Measurements from ENCODE around the gene OR10K1. TPM values are rescaled to one million over a fixed set of nuclear protein-coding genes. Genes with fewer than 3 reads are reported as not detected.

The OR10K1 gene
- total and polyA plus RNA-seq, 4 donors = not detected

- DNase-seq (ENCODE audit: low read depth in 4 of 6, low spot score in 6 of 6) = no peak
- Histone ChIP-seq H3K36me3 (ENCODE audit: control insufficient read depth, insufficient read depth, low read length) (no peaks in the 10 kb centered on the region), H3K27me3 (ENCODE audit: control insufficient read depth, insufficient read depth, low read length) (no peaks in the 10 kb centered on the region), H3K27ac (ENCODE audit: low read depth, low read length) (no peak overlapping the region), H3K9me3 (ENCODE audit: control insufficient read depth, insufficient read depth, low read length) (no peaks in the 10 kb centered on the region), H3K4me3 (ENCODE audit: low read depth, low read length) (no peak overlapping the region), H3K4me1 (ENCODE audit: control insufficient read depth, insufficient read depth, low read length) (no peaks in the 10 kb centered on the region)
These were observed 4.4 kb upstream of the OR10K1 start for GRCh38 chr1:158457246-158457645.

- Histone ChIP-seq H3K27me3 (ENCODE audit: control insufficient read depth, insufficient read depth, low read length) (no peaks in the 10 kb centered on the region), H3K9me3 (ENCODE audit: control insufficient read depth, insufficient read depth, low read length) (no peaks in the 10 kb centered on the region), H3K27ac (ENCODE audit: low read depth, low read length) (no peak overlapping the region), H3K4me1 (ENCODE audit: control insufficient read depth, insufficient read depth, low read length) (no peaks in the 10 kb centered on the region), H3K36me3 (ENCODE audit: control insufficient read depth, insufficient read depth, low read length) (no peaks in the 10 kb centered on the region), H3K4me3 (ENCODE audit: low read depth, low read length) (no peak overlapping the region)
- no peak for DNase-seq (ENCODE audit: low read depth in 4 of 6, low spot score in 6 of 6)
These were observed 3.4 kb upstream of the OR10K1 start for GRCh38 chr1:158458263-158458662.

- peak in 1 of 6 donors; percentile 50 for DNase-seq (ENCODE audit: low read depth in 4 of 6, low spot score in 6 of 6)
- no peaks in the 10 kb centered on the region for H3K27me3 ChIP-seq (ENCODE audit: control insufficient read depth, insufficient read depth, low read length)
- no peaks in the 10 kb centered on the region for H3K4me1 ChIP-seq (ENCODE audit: control insufficient read depth, insufficient read depth, low read length)
- H3K27ac ChIP-seq (ENCODE audit: low read depth, low read length) = no peak within 1 kb of the TSS
- no peak within 1 kb of the TSS for H3K4me3 ChIP-seq (ENCODE audit: low read depth, low read length)
- H3K9me3 ChIP-seq (ENCODE audit: control insufficient read depth, insufficient read depth, low read length) = no peaks in the 10 kb centered on the region
- no peaks in the 10 kb centered on the region for H3K36me3 ChIP-seq (ENCODE audit: control insufficient read depth, insufficient read depth, low read length)
These were observed 10.3 kb downstream of the OR10K1 start, which contains the start of gene OR10R2 for GRCh38 chr1:158471920-158472319. Gene OR10R2, plus strand, starts transcription at chr1:158472220. Its CDS starts 106 bp downstream, at chr1:158472326.

- H3K27me3 ChIP-seq (ENCODE audit: control insufficient read depth, insufficient read depth, low read length) = no peaks in the 10 kb centered on the region
- WGBS (ENCODE audit: insufficient coverage) = no CpG with 5 or more reads among the region's 2 CpGs
- no peaks in the 10 kb centered on the region for H3K9me3 ChIP-seq (ENCODE audit: control insufficient read depth, insufficient read depth, low read length)
- no peak overlapping the region for H3K4me3 ChIP-seq (ENCODE audit: low read depth, low read length)
- H3K36me3 ChIP-seq (ENCODE audit: control insufficient read depth, insufficient read depth, low read length) = no peaks in the 10 kb centered on the region
- no peak overlapping the region for H3K27ac ChIP-seq (ENCODE audit: low read depth, low read length)
- peak in 2 of 6 donors; percentile 14 to 23 for DNase-seq (ENCODE audit: low read depth in 4 of 6, low spot score in 6 of 6)
- no peaks in the 10 kb centered on the region for H3K4me1 ChIP-seq (ENCODE audit: control insufficient read depth, insufficient read depth, low read length)
These were observed 23.8 kb downstream of the OR10K1 start for GRCh38 chr1:158485455-158485854.

- WGBS (ENCODE audit: insufficient coverage) = 60% methylated on average over 1 of the region's 3 CpGs
- H3K27me3 ChIP-seq (ENCODE audit: control insufficient read depth, insufficient read depth, low read length) = no peaks in the 10 kb centered on the region
- no peaks in the 10 kb centered on the region for H3K36me3 ChIP-seq (ENCODE audit: control insufficient read depth, insufficient read depth, low read length)
- no peak overlapping the region for H3K4me3 ChIP-seq (ENCODE audit: low read depth, low read length)
- DNase-seq (ENCODE audit: low read depth in 4 of 6, low spot score in 6 of 6) = no peak
- H3K9me3 ChIP-seq (ENCODE audit: control insufficient read depth, insufficient read depth, low read length) = no peaks in the 10 kb centered on the region
- H3K4me1 ChIP-seq (ENCODE audit: control insufficient read depth, insufficient read depth, low read length) = no peaks in the 10 kb centered on the region
- no peak overlapping the region for H3K27ac ChIP-seq (ENCODE audit: low read depth, low read length)
These were observed 29.7 kb downstream of the OR10K1 start for GRCh38 chr1:158491316-158491715.

- DNase-seq (ENCODE audit: low read depth in 4 of 6, low spot score in 6 of 6) = no peak
- Histone ChIP-seq H3K9me3 (ENCODE audit: control insufficient read depth, insufficient read depth, low read length) (no peaks in the 10 kb centered on the region), H3K36me3 (ENCODE audit: control insufficient read depth, insufficient read depth, low read length) (no peaks in the 10 kb centered on the region), H3K4me1 (ENCODE audit: control insufficient read depth, insufficient read depth, low read length) (no peaks in the 10 kb centered on the region), H3K27ac (ENCODE audit: low read depth, low read length) (no peak overlapping the region), H3K4me3 (ENCODE audit: low read depth, low read length) (no peak overlapping the region), H3K27me3 (ENCODE audit: control insufficient read depth, insufficient read depth, low read length) (no peaks in the 10 kb centered on the region)
- WGBS (ENCODE audit: insufficient coverage) = 90% methylated on average over 2 of the region's 3 CpGs
These were observed 31.4 kb downstream of the OR10K1 start for GRCh38 chr1:158493054-158493453.

GRCh38 chr1:158494796-158495195 lies 33.2 kb downstream of the OR10K1 start:
- Histone ChIP-seq H3K36me3 (ENCODE audit: control insufficient read depth, insufficient read depth, low read length) (no peaks in the 10 kb centered on the region), H3K4me3 (ENCODE audit: low read depth, low read length) (no peak overlapping the region), H3K27ac (ENCODE audit: low read depth, low read length) (no peak overlapping the region), H3K27me3 (ENCODE audit: control insufficient read depth, insufficient read depth, low read length) (no peaks in the 10 kb centered on the region), H3K9me3 (ENCODE audit: control insufficient read depth, insufficient read depth, low read length) (no peaks in the 10 kb centered on the region), H3K4me1 (ENCODE audit: control insufficient read depth, insufficient read depth, low read length) (no peaks in the 10 kb centered on the region)
- WGBS (ENCODE audit: insufficient coverage) = no CpG with 5 or more reads among the region's 2 CpGs
- DNase-seq (ENCODE audit: low read depth in 4 of 6, low spot score in 6 of 6) = no peak

- peak in 3 of 6 donors; percentile 11 to 57 (median 19) for DNase-seq (ENCODE audit: low read depth in 4 of 6, low spot score in 6 of 6)
- no CpG with 5 or more reads among the region's 2 CpGs for WGBS (ENCODE audit: insufficient coverage)
- no peaks in the 10 kb centered on the region for H3K27me3 ChIP-seq (ENCODE audit: control insufficient read depth, insufficient read depth, low read length)
- no peaks in the 10 kb centered on the region for H3K4me1 ChIP-seq (ENCODE audit: control insufficient read depth, insufficient read depth, low read length)
- no peak overlapping the region for H3K4me3 ChIP-seq (ENCODE audit: low read depth, low read length)
- H3K36me3 ChIP-seq (ENCODE audit: control insufficient read depth, insufficient read depth, low read length) = no peaks in the 10 kb centered on the region
- H3K27ac ChIP-seq (ENCODE audit: low read depth, low read length) = no peak overlapping the region
- no peaks in the 10 kb centered on the region for H3K9me3 ChIP-seq (ENCODE audit: control insufficient read depth, insufficient read depth, low read length)
These were observed 34.7 kb downstream of the OR10K1 start for GRCh38 chr1:158496374-158496773.

- WGBS (ENCODE audit: insufficient coverage) = 57% methylated on average over 1 of the region's 1 CpG
- DNase-seq (ENCODE audit: low read depth in 4 of 6, low spot score in 6 of 6) = no peak
- no peaks in the 10 kb centered on the region for H3K4me1 ChIP-seq (ENCODE audit: control insufficient read depth, insufficient read depth, low read length)
These were observed 44.8 kb downstream of the OR10K1 start for GRCh38 chr1:158506369-158506987.

GRCh38 chr1:158507511-158507910 lies 45.9 kb downstream of the OR10K1 start:
- DNase-seq (ENCODE audit: low read depth in 4 of 6, low spot score in 6 of 6) = no peak

More at GRCh38 chr1:158506369-158506987, 44.8 kb downstream of the OR10K1 start:
- Histone ChIP-seq H3K27ac (ENCODE audit: low read depth, low read length) (no peak overlapping the region), H3K27me3 (ENCODE audit: control insufficient read depth, insufficient read depth, low read length) (no peaks in the 10 kb centered on the region), H3K9me3 (ENCODE audit: control insufficient read depth, insufficient read depth, low read length) (no peaks in the 10 kb centered on the region), H3K36me3 (ENCODE audit: control insufficient read depth, insufficient read depth, low read length) (no peaks in the 10 kb centered on the region), H3K4me3 (ENCODE audit: low read depth, low read length) (no peak overlapping the region)

More at GRCh38 chr1:158507511-158507910, 45.9 kb downstream of the OR10K1 start:
- H3K4me3 ChIP-seq (ENCODE audit: low read depth, low read length) = no peak overlapping the region
- no CpG with 5 or more reads among the region's 2 CpGs for WGBS (ENCODE audit: insufficient coverage)
- H3K27me3 ChIP-seq (ENCODE audit: control insufficient read depth, insufficient read depth, low read length) = no peaks in the 10 kb centered on the region
- no peaks in the 10 kb centered on the region for H3K36me3 ChIP-seq (ENCODE audit: control insufficient read depth, insufficient read depth, low read length)
- H3K27ac ChIP-seq (ENCODE audit: low read depth, low read length) = no peak overlapping the region
- H3K4me1 ChIP-seq (ENCODE audit: control insufficient read depth, insufficient read depth, low read length) = no peaks in the 10 kb centered on the region
- no peaks in the 10 kb centered on the region for H3K9me3 ChIP-seq (ENCODE audit: control insufficient read depth, insufficient read depth, low read length)

Data from spinal cord (tissue), 10 donors.